ENCODE data around the gene LANCL2. TPM values are rescaled to one million over a fixed set of nuclear protein-coding genes. Genes with fewer than 3 reads are reported as not detected.

LANCL2 gene
- total RNA-seq, 4 donors from 2014 or later = 6.4 to 27.0 (median 15.6) TPM

- no peak for TF ChIP-seq POLR2AphosphoS5 (IDR thresholded peaks at IDR 0.05)
- TF ChIP-seq CTCF (IDR thresholded peaks at IDR 0.05) = no peak
- WGBS, 2 donors (ENCODE audit: low coverage in 1 of 2) = 91% methylated on average over 46 of the region's 47 CpGs; no CpG with 5 or more reads in 1 of the 2 donors
- in situ Hi-C loops (cut with MboI; ENCODE audit: low pct_ligation_motif_present in 1 of 4, low pct_unique_long_range_greater_than_20kb in 1 of 4, low sequenced_read_pairs in 3 of 4) = no loop called here
Observed at GRCh38 chr7:55343860-55344606, 21.1 kb upstream of the LANCL2 start.

GRCh38 chr7:55344840-55345239 lies 20.3 kb upstream of the LANCL2 start:
- Histone ChIP-seq H3K36me3 (no peaks in the 10 kb centered on the region), H3K27ac (no peak overlapping the region), H3K9me3 (no peaks in the 10 kb centered on the region), H3K4me1 (no peaks in the 10 kb centered on the region), H3K4me3 (no peak overlapping the region), H3K27me3 (no peaks in the 10 kb centered on the region)
- intact Hi-C loops (cut with DNase I; ENCODE audit: low total_unique reads) (no loop called here), in situ Hi-C loops (cut with MboI; ENCODE audit: low pct_ligation_motif_present in 1 of 4, low pct_unique_long_range_greater_than_20kb in 1 of 4, low sequenced_read_pairs in 3 of 4) (no loop called here)
- 50 to 82% methylated on average over 2 to 46 of the region's 46 CpGs for WGBS, 2 donors (ENCODE audit: low coverage in 1 of 2)
- DNase-seq = no peak
- TF ChIP-seq POLR2AphosphoS5 (IDR thresholded peaks at IDR 0.05) (no peak), CTCF (IDR thresholded peaks at IDR 0.05) (no peak), POLR2A (IDR thresholded peaks at IDR 0.05) (no peak), EP300 (IDR thresholded peaks at IDR 0.05; ENCODE audit: low read depth) (no peak)

More at GRCh38 chr7:55343860-55344606, 21.1 kb upstream of the LANCL2 start:
- Histone ChIP-seq H3K4me3 (no peak overlapping the region), H3K9me3 (no peaks in the 10 kb centered on the region), H3K27ac (no peak overlapping the region), H3K4me1 (no peaks in the 10 kb centered on the region), H3K36me3 (no peaks in the 10 kb centered on the region), H3K27me3 (no peaks in the 10 kb centered on the region)
- no peak for DNase-seq
- intact Hi-C loops (cut with DNase I; ENCODE audit: low total_unique reads) = no loop called here

- WGBS, 2 donors (ENCODE audit: low coverage in 1 of 2) = 73 to 87% methylated on average over 4 to 22 of the region's 22 CpGs
- H3K27ac ChIP-seq = no peak overlapping the region
- TF ChIP-seq POLR2AphosphoS5 (IDR thresholded peaks at IDR 0.05) (no peak), POLR2A (IDR thresholded peaks at IDR 0.05) (no peak), EP300 (IDR thresholded peaks at IDR 0.05; ENCODE audit: low read depth) (no peak), CTCF (IDR thresholded peaks at IDR 0.05) (no peak)
- no peaks in the 10 kb centered on the region for H3K27me3 ChIP-seq
- in situ Hi-C loops (cut with MboI; ENCODE audit: low pct_ligation_motif_present in 1 of 4, low pct_unique_long_range_greater_than_20kb in 1 of 4, low sequenced_read_pairs in 3 of 4) = no loop called here
- H3K4me1 ChIP-seq = no peaks in the 10 kb centered on the region
- H3K9me3 ChIP-seq = no peaks in the 10 kb centered on the region
- intact Hi-C loops (cut with DNase I; ENCODE audit: low total_unique reads) = no loop called here
- no peak for DNase-seq
- no peak overlapping the region for H3K4me3 ChIP-seq
- no peaks in the 10 kb centered on the region for H3K36me3 ChIP-seq
Observed at GRCh38 chr7:55345292-55345691, 19.8 kb upstream of the LANCL2 start.

- Histone ChIP-seq H3K27ac (no peak overlapping the region), H3K36me3 (no peaks in the 10 kb centered on the region), H3K4me3 (no peak overlapping the region), H3K27me3 (no peaks in the 10 kb centered on the region), H3K4me1 (no peaks in the 10 kb centered on the region), H3K9me3 (no peaks in the 10 kb centered on the region)
- in situ Hi-C loops (cut with MboI; ENCODE audit: low pct_ligation_motif_present in 1 of 4, low pct_unique_long_range_greater_than_20kb in 1 of 4, low sequenced_read_pairs in 3 of 4) = no loop called here
- 60 to 63% methylated on average over 4 of the region's 4 CpGs for WGBS, 2 donors (ENCODE audit: low coverage in 1 of 2)
- DNase-seq = no peak
- TF ChIP-seq CTCF (IDR thresholded peaks at IDR 0.05) (no peak), POLR2A (IDR thresholded peaks at IDR 0.05) (no peak), POLR2AphosphoS5 (IDR thresholded peaks at IDR 0.05) (no peak), EP300 (IDR thresholded peaks at IDR 0.05; ENCODE audit: low read depth) (no peak)
- intact Hi-C loops (cut with DNase I; ENCODE audit: low total_unique reads) = no loop called here
Observed at GRCh38 chr7:55348502-55348901, 16.6 kb upstream of the LANCL2 start.

Measured in transverse colon (tissue), 4 donors.